ENCODE data around the gene DEGS2.

DEGS2 gene

DNA sequence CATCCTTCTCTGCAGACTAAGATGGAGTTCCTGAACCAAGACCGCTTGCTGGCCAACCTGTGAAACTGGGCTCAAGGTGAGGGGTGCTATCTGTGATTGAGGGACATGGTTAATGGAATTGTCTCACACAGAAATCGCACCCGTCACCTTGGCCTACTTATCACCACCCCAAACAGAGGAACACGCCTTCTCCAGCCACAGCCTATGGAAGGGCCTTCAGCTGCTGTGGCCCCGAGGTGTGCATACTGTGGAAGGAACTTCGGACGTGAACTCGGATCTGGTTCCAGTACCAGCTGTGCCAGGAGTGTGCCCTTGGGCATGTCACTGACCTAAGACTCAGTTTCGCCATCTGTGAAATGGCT lies 49.9 kb downstream of the DEGS2 start:
- no peak for DNase-seq

DNA sequence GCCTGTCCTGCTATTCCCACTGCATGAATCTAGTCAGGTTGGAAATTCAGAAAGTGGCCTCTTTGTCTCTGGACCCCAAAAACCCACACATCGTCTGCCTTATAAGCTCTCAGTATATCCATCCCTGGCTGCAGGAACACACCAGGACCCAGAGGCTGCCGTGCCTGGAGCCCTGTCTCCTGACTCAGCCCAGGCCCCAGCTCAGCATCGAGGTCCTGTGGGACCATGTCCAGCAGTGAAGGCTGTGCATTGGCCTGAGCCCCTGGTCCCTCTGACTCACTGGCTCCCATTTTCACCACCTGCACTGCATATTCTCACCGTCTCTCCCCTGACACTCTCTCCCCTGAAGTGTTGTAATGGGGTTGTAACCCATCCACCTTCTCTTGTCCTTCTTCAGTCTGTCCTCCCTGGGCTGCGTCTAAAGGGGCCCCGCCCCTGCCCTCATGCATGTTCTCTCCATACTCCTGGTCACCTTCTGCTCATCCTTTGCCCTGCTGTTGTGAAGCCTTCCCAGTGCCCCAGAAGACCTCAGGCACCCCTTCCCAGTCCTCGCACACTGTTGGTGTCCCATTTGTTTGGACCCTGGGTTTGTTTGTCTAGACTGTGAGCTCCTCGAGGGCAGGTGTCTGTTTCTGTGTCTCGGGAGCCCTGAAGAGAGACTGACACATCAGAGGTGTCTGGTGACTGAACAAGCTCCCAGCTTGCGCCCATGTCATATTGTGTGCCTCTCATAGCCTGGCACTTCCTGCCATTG lies 50.4 kb downstream of the DEGS2 start:
- DNase-seq: no peak

DNA sequence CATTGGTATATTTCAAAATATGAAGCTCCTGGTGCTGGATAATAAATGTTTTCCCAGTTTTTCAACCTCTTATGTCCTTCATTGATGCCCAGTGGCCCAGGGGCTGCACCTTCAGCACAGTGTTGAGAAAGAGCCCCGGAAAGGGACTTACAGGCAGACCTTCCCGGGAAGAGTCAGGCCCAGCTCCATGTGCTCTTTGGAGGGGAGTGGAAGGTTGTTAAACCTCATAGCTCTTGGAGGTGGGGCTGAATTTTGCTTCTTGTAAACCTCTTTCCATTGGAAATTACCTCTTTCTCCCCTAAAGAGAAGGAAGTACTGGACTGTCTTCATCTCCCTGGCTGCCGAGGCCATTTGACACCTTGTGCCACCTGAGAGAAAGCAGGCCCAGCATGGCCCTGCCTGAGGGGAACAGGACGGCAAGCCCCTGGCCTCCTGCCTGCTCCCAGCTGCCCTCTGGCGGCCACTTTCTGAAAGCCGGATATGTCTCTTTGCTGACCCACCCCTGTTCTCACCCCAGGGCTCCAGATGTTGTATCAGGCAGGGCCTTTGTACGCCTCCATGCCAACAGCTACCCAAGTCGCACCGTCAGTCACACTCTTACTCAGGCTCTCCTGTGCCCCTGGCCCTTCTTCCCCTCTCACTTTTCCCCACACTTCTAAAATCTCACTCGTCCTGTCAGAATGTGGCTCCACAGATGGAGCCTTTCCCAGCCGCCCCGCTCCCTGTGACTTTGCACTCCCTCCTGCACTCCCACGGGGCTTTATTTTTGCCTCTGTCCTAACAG lies 51.2 kb downstream of the DEGS2 start:
- peak; percentile 91 for DNase-seq

DNA sequence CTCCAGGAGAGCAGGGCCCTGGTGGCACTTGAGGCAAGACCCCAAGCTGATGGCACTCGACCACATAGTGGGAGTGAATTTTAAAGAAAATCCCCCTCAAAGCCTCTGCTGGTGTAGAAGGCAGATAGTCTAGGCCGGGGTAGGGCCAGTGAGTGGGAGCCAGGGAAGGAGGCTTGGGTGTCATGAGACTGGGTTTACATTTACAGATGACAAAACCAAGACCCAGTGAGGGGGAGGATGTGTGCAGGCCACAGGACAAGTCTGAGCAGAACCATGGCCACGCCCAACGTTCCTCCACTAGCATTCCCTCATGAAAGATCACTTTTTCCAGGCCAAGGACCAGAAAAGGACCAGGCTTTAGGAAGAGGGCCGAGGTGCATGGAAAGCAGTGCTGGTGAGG lies 52.2 kb downstream of the DEGS2 start:
- no peak for DNase-seq

DNA sequence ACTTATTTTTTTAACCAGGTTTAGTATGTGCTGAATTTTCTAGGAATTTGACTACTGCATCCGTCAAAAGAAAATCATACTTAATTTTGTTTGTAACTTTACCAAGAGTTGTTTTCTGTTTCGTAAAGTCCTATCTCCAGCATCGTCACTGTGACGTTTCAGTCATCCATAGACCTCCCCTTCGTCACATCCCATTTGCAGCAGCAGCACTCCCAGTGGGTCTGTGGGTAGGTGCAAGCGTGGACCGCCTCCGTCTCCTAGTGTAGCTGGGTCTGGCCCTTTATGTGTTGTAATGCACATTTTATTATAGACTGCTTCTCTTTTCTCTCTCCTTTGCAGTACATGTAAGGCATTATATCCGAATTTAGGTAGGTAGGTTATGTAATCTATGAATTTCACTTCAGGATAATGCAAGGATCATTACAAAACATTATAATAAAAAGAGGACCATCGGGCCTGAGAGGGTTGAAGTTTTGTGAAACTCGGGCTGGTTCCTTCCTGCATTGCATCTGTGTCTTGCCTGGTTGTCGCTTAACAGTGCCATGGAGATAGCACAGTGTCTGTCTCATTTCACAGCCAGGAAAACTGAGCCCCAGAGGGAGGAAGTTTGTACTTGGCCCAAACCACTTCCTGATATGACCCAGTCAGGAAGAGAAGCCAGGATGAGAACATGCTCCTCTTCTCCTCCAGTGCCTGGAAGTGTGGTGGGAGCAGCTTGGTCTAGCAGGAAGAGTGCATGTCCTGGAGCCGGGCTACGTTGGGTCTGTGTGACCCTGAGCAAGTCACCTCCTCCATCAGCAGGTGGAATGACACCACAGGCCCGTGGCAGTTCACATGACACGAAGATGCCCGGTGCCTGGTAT lies 53.0 kb downstream of the DEGS2 start:
- peak; percentile 40 for DNase-seq

DNA sequence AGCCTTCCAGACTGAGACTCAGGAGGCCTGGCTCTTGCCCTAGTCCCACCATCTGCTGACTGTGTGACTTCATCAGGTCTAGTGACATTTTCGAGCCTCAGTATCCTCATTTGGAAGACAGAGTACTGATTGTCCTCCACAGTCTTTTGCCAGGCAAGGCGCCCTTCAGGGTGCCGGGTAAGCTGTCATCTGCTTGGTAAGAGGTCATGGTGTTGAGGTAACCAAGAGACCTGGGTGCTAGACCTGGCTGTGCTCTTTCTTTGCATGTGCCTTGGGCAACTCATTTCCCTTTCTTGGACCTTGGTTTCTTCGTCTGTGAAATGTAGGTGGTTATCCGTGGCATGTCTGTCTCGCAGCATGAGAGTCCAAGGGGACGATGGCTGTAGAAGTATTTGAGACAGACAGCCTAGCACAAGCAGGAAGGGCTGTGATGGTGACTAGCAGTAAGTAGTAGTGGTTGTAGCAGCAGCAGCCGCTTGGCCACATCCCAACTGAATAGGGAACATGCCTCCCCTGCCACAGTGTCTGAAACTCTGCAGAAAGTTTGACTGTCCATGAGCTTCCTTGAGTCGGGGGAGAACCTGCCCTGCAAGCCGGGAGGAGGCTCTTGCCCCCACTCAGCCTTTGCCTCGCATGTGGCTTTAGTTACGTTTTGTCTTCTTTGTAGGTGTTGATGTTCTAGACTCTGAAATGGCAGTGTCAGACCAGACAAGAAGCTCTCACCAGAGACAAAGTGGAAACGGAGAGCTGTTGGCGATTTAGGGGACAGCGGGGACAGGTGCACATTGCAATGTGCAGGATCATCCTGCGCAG lies 53.9 kb downstream of the DEGS2 start:
- DNase-seq: peak; percentile 51

DNA sequence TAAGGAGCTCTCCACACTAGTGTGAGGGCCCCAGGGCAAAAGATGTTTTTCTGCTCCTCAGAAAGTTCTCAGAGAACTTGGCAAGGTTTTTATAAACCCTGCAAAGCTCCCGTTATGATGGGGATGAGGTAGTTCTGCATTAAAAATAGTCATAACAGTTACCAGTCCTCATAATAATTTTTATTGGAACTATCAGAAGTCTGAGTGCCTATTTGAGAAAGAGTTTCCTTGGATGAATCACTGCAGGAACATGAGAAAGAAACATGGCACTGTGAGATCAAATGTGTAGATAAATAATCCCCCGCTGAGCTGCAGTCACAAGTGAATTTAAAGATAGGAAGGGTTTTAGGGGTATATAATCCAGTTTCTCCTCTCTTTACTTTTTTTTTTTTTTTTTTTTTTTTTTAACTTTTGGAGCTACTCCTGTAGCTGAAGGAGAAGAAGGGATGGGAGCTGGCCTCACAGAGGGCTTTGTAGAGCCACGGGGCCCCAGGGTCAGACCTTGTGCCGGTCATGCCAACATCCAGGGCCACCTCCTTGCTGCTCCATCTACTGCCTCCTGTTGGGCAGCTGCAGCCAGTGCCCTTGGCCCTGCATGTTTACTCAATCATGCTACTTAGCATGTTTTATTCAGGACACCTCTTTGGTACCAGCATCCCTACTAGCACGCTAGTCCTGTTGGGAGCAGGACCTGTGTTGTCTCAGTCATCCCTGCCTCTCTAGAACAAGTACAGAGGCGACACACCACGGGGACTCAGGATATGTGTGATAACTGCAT lies 54.7 kb downstream of the DEGS2 start:
- DNase-seq: no peak

DNA sequence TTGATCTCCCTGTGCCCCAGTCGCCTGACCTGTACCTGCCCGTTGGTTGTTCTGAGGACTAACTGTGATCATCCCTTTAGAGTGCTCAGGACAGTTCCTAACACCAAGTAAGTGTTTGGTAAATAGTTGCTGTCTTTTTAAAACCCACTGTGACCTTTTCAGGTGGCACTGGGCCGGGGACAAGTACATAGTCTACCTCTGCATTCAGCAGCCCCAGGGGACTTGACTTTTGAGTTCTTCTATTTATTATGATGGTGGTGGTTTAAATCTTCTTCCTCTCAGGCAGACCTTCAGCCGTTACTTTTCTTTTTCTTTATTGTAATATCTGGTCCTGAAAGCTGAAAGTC lies 55.5 kb downstream of the DEGS2 start:
- DNase-seq: no peak

DNA sequence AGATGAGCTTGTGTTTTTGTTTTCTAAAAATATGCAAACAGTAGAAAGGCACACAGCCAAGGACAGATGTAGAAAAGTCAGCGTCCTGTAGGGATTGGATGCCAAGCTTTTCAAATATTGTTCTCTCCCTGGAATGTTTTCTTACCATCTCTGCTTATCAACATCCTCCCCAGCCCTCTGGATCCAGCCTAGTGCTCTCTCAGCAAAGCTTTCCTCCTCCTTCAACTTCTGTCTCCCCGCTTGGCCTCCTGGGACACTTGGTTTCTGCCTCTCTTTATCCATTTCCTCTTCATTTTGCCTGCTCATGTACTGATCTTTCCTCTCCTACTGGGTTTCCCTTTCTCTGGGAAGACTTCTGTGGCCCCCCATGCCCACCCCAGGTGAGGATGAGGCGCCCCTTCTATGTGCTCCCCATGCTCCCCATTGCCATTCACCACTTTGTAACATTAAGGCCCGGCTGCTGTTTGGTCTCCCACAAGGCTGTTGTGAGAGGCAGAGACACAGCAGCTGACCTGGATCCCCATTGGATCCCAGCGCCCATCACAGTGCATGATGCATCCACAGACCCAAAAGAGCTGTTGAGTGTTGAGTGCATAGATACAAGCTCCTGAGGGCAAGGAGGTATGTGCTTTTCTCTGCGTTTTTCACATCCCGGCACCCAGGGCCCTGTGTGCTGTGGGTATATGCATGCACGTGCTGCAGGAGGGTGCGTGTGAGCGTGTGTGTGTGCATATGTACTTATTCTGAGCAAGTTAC lies 56.0 kb downstream of the DEGS2 start:
- DNase-seq: peak; percentile 53

DNA sequence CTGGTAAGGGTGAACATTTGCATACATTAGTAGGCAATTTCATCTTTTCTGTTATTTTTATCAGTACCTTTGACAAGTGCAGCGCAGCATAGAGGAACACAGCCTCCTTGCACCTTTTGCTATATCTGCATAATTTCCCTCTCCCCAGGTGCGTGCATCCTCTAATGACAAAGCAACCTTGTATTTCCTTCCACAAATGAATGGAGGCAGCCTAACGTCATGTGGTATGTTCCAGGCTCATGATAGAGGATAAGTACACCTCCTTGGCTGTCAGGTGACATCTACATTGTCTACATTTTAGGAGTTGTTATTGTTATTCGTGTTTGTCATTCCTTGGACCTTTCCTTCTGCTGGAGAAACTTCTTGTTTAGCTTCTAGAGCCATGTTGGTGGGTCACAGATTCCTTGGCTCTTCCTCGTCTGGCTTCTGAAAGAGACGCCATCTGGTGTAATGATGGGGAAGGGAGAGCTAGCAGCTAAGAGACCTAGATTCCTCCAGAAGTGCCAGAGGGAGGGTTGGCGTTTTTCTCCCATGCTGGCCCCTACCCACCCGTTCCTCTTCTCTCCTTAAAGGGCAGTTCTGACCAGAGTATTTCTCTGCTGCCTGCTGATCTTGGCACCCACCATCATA lies 57.2 kb downstream of the DEGS2 start:
- DNase-seq: peak; percentile 31

DNA sequence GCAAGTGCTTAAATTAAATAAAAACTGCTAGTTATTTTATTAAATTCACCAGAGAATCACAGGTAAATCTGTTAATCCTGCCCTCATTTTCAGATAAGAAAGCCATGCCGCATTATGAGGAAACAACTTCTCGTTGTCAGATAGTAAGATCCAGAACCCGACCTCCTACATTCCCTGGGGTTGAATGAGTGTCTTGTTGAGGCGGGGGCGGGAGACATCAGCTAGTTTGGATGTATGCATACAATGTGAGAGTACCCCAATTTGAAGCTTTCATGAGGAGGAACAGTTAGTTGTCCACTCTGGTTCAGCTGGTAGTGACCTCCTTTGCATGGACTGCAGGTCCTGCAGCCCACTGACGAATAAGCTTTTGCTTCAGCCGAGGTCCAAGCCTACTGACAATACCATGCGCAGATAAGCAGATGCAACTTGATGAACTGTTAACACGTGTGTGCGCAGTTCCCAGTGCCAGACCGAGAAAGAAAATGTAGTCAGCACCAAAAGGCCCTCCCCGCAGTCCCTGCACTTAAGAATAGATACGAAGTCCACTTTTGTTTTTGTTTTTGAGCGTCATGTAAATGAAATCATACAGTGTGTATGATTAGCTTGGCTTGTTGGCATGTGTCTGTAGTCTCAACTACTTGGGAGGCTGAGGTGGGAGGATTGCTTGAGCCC lies 59.3 kb downstream of the DEGS2 start:
- peak; percentile 3 for DNase-seq

DNA sequence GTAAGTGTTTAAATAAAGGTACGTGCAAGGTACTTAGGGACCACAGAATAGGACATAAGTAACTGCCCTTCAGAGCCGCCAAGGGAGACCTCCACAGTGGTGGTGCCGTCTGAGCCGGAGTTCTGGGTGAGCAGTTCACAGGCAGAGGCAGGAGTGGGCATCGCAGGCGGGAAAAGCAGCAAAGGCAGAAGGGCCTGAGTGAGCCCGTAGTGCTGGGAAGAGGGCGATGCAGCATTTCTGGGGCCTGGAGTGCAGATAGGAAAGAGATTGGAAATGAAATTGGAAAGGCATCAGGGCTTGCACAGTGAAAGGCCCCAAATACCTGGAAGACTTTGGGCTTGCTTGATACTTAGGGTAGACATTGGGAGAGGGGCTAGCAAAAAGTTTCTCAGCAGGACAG lies 61.3 kb downstream of the DEGS2 start:
- DNase-seq: peak; percentile 0

DNA sequence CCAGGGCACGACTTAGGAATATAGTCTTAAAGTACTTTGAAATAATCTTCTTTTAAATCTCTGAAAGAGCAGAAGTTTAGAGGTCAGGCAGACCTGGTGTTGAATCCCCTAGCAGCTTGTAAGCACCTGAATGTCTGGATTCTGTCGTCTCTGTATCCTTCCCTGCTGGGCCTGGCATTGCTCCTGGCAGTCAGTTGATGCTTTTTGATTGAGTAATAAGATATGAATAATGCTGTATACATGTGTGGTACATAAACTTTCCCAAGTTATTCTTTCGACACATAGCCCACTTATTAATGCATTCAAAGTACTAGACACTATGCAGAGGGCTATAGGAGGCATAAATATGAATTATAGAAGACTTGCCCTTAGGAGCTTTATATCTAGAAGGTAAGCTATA lies 62.8 kb downstream of the DEGS2 start:
- no peak for DNase-seq
